Endothelial cell (in vitro differentiated cells): ENCODE results near the gene ATP6V0D1. TPM values are rescaled to one million over a fixed set of nuclear protein-coding genes. Genes with fewer than 3 reads are reported as not detected.
A peak's percentile ranks its signal among the peaks of the same experiment; 100 is the strongest.

ENCODE experiments used
- DNase-seq: peaks from one replicate; pipeline ENCODE4 v3.0.0; 2021; ENCODE audit warnings: low spot score
- H3K27ac Mint-ChIP-seq: one replicate; pipeline ENCODE4 v1.8.0; 2021; ENCODE audit warnings: mixed read lengths, inconsistent platforms; ENCODE audit not compliant: unreplicated experiment
- H3K27me3 Mint-ChIP-seq: one replicate; pipeline ENCODE4 v1.8.0; 2021; ENCODE audit warnings: mild to moderate bottlenecking, moderate library complexity, mixed read lengths, inconsistent platforms; ENCODE audit not compliant: unreplicated experiment
- H3K36me3 Mint-ChIP-seq: one replicate; pipeline ENCODE4 v1.8.0; 2021; ENCODE audit warnings: mild to moderate bottlenecking, low read depth, mixed read lengths, inconsistent platforms; ENCODE audit not compliant: unreplicated experiment
- H3K4me1 Mint-ChIP-seq: one replicate; pipeline ENCODE4 v1.8.0; 2021; ENCODE audit warnings: mild to moderate bottlenecking, mixed read lengths, inconsistent platforms; ENCODE audit not compliant: unreplicated experiment
- H3K4me3 Mint-ChIP-seq: one replicate; pipeline ENCODE4 v1.8.0; 2021; ENCODE audit warnings: mild to moderate bottlenecking, mixed read lengths, inconsistent platforms; ENCODE audit not compliant: unreplicated experiment
- H3K9me3 Mint-ChIP-seq: one replicate; pipeline ENCODE4 v1.8.0; 2021; ENCODE audit warnings: mixed read lengths, inconsistent platforms; ENCODE audit not compliant: unreplicated experiment
- total RNA-seq: library from RNA; stranded (reverse); fragmentation: NEBNext Ultra II Directional; extraction: Animal tissue kit (Norgen Biotek cat#: 25700); gene quantifications from one replicate; pipeline ENCODE4 v1.2.1, GENCODE V29; 2021; ENCODE audit not compliant: unreplicated experiment
- TF ChIP-seq, protein P1 (sequence below): fragments of 200-600 bp; sonication (generic); IDR thresholded peaks from one replicate; pipeline ENCODE4 v1.5.0; 2021; ENCODE audit warnings: antibody characterized with exemption; ENCODE audit not compliant: unreplicated experiment

The ATP6V0D1 gene
- total RNA-seq, 1 donor from 2014 or later, result 107 TPM

DNA sequence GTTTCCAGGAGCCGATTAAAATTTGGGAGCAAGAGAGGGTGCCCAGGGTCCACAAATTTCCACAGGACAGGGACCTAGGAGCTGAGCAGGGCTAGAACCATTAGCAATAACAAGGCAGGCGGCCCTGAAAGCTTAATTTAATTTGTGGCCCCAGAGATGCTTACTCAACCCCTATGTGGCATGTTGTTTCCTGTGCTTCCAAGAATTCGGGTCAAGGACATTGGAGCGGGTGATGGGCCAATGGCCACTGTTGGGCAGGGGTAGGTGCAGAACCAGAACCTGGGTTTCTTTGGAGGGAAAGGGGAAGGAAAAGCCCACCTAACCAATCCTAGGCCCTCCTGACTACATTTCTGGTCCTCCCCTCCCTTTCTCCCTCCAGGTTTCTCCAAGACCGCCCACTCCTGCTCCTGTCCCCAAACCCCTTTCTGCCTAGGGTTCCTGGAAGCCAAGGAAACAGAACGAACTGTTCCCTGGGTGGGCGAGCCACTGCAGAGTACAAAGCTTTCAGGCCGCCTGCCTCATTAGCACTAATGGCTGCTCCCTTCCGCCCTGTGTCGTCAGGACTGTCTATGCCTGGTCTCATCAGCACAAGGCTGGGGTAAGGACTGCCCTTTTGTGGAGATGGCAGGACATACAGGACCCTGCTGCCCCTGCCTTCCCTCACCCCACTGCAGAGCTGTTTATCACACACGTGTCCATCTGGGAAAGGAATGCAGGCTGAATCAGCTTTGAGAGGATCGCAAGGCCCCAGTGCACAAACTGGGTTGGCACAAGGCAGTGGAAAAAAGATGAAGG is 3.0 kb upstream of the ATP6V0D1 start:
- TF ChIP-seq, protein P1, sequence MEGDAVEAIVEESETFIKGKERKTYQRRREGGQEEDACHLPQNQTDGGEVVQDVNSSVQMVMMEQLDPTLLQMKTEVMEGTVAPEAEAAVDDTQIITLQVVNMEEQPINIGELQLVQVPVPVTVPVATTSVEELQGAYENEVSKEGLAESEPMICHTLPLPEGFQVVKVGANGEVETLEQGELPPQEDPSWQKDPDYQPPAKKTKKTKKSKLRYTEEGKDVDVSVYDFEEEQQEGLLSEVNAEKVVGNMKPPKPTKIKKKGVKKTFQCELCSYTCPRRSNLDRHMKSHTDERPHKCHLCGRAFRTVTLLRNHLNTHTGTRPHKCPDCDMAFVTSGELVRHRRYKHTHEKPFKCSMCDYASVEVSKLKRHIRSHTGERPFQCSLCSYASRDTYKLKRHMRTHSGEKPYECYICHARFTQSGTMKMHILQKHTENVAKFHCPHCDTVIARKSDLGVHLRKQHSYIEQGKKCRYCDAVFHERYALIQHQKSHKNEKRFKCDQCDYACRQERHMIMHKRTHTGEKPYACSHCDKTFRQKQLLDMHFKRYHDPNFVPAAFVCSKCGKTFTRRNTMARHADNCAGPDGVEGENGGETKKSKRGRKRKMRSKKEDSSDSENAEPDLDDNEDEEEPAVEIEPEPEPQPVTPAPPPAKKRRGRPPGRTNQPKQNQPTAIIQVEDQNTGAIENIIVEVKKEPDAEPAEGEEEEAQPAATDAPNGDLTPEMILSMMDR, result no peak
- DNase-seq, result no peak
- H3K4me1 Mint-ChIP-seq, result peaks cover 22% of the 10 kb centered on the region
- H3K4me3 Mint-ChIP-seq, result no peak overlapping the region
- no peaks in the 10 kb centered on the region for H3K9me3 Mint-ChIP-seq
- no peak overlapping the region for H3K27ac Mint-ChIP-seq
- peaks cover 14% of the 10 kb centered on the region for H3K27me3 Mint-ChIP-seq
- H3K36me3 Mint-ChIP-seq, result peaks cover 3% of the 10 kb centered on the region

DNA sequence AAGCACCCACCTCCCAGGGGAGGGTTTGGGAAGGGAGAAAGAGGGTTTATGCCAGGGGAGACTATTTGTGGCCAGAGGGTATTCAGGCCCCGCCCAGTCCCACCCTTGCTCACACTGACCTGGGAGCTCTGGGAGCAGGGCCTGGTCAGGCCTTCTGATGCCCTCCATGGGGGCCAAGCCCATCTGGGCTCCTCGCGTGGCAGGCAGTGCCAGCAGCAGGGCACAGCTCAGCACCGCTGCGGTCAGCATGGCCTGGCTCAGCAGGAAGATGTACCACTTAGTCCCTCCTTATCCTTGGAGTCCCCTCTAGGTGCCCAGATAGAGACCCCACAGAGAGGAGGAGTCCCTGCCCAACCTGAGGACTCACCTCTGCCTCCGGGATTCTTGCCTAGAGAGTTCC is 2.2 kb upstream of the ATP6V0D1 start, which contains the start of gene AGRP:
Gene AGRP (minus strand): TSS at position 398 of the 400 bp plus-strand sequence. CDS start 149 bp downstream, at position 249.
- Mint-ChIP-seq H3K27ac (no peak within 1 kb of the TSS), H3K4me3 (peak within 1 kb of the TSS; percentile 42), H3K9me3 (no peaks in the 10 kb centered on the region), H3K4me1 (peaks cover 20% of the 10 kb centered on the region), H3K27me3 (peaks cover 14% of the 10 kb centered on the region), H3K36me3 (peaks cover 3% of the 10 kb centered on the region)
- no peak for DNase-seq
- TF ChIP-seq, protein P1, result no peak

DNA sequence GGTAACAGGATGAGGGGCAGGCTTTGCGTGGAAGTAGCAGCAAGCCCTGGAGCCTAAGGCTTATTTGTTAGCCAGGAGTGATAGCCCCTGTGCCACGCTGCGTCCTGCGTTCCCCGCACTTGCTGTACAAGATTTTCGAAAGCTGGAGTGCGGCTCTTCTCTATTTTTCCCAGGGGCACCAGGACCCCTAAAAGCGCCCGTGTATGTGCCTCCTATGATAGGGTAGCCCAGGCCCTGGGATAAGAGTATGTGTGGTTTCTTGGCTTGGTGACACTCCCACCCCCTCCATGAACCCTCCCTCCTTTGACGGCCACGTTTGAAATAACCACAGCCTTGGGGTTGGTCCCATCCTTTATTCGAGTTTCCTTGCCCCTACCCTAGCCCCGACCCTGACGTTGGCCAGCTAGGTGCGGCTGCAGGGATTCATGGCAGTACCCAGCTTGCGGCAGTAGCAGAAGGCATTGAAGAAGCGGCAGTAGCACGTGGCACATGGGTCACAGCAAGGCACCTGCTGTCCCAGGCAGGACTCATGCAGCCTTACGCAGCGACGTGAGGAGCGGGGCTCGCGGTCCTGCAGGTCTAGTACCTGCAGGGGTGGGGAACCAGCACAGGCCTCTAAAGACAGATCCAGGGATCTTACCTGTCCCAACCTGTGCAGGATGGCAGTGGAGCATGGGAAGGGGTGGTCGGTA is 1.4 kb upstream of the ATP6V0D1 start:
- Mint-ChIP-seq H3K4me1 (peaks cover 20% of the 10 kb centered on the region), H3K27me3 (peaks cover 14% of the 10 kb centered on the region), H3K27ac (peak overlapping the region; percentile 32), H3K4me3 (peak overlapping the region; percentile 76), H3K9me3 (no peaks in the 10 kb centered on the region), H3K36me3 (peaks cover 3% of the 10 kb centered on the region)
- TF ChIP-seq, protein P1, result no peak
- DNase-seq, result no peak

DNA sequence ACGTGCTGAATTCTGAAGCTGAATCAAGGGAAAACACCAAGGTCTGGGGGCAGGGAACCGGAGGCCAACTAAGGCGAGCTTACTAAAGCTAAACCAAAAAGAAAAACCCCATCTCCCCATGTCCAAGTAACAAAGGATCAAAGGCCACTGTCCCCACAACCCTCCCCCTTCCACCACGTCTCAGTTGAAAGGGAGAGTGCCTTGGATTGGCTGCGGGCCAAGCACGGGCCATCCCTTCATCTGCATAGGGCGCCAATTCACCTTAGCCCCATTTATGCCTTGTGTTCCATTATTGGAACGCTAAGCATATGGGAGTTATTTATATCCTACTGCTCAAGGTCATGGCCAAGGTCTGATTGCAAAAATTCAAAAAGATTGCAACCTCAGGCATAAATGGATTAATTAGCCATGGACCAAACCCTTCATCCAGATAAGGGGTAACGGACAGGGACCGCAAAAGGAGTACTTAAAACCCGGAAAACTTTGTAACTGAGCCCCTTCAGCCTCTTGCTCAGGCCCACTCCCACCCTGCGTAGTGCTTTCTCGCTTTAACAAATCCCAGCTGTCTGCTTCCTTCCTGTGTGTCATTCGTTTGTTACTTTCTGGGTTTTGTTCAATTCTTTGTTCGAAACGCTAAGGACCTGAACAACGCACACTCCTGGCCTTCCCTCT is 740 bp upstream of the ATP6V0D1 start:
- peaks cover 11% of the 10 kb centered on the region for H3K27me3 Mint-ChIP-seq
- H3K4me3 Mint-ChIP-seq, result peak overlapping the region; percentile 86
- H3K36me3 Mint-ChIP-seq, result peaks cover 3% of the 10 kb centered on the region
- no peak for DNase-seq
- peaks cover 16% of the 10 kb centered on the region for H3K4me1 Mint-ChIP-seq
- H3K9me3 Mint-ChIP-seq, result no peaks in the 10 kb centered on the region
- H3K27ac Mint-ChIP-seq, result peak overlapping the region; percentile 91
- TF ChIP-seq, protein P1, result no peak
